ENCODE data around the gene MPZL1. TPM values are rescaled to one million over a fixed set of nuclear protein-coding genes. Genes with fewer than 3 reads are reported as not detected.
"Not testable (repeated sequence)": the region's sequence is repeated elsewhere in the genome, so short reads cannot be mapped to it uniquely, and the experiment has no call there.

Gene MPZL1
- total and polyA plus RNA-seq, 5 donors, result 20.4 to 73.7 (median 58.5) TPM

DNA sequence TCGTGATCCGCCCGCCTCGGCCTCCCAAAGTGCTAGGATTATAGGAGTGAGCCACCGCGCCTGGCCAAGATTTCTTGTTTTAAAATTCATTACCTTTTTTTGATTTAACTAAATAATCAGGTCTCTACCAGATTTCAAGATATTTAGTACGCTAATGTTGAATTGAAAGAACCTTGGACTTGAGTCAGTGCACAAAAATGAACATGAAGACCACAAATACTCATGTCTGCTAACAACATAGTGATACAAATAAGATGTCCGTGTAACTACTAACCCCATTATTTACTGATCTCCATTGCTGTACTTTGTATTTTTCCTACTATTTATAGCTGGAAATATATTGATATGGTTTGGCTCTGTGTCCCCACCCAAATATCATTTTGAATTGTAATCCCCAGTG is 16.4 kb downstream of the MPZL1 start:
- intact Hi-C loops (cut with DNase I), result no loop called here
- DNase-seq, result no peak
- Histone ChIP-seq H3K4me1 (ENCODE audit: control insufficient read depth, insufficient read depth, low read length) (peaks cover 4% of the 10 kb centered on the region), H3K4me3 (ENCODE audit: low read length) (no peak overlapping the region), H3K27me3 (ENCODE audit: control insufficient read depth, insufficient read depth) (no peaks in the 10 kb centered on the region), H3K9me3 (ENCODE audit: control insufficient read depth, low read length) (no peaks in the 10 kb centered on the region), H3K27ac (ENCODE audit: low read length) (no peak overlapping the region)
- ATAC-seq, result no peak
- 99% methylated on average over 8 of the region's 8 CpGs for WGBS

DNA sequence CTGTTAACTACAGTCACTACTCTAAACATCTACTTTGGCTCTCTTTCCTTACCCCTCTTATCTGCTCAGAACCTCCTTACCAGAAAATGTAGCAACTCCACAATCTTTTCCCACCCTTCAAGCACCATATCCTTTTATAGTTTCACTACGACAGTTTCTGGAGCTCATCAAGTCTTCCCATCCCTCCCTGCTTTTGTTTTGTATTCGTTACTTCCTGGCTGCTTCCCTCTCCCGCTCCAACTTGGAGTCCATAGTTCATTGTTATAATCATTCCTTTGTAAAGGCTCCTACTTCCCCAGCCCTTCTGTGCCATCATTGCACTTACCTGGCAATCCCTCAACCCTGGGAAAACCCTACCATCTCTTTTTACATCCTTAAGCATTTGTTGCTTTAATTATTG is 18.0 kb downstream of the MPZL1 start:
- WGBS, result 42% methylated on average over 3 of the region's 3 CpGs

DNA sequence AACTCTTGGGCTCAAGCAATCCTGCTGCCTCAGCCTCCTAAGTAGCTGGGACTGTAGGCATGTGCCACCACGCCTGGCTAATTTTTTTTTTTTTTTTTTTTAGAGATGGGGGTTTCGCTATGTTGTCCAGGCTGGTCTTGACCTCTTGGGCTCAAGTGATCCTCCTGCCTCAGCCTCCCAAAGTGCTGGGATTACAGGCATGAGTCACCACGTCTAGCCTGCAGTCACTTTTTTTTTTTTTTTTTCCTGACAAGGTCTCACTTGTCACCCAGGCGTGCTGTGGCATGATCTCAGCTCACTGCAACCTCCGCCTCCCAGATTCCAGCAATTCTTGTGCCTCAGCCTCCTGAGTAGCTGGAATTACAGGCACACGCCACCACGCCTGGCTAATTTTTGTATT is 19.3 kb downstream of the MPZL1 start:
- H3K4me1 ChIP-seq (ENCODE audit: control insufficient read depth, insufficient read depth, low read length); H3K27ac ChIP-seq (ENCODE audit: low read length); ATAC-seq; H3K9me3 ChIP-seq (ENCODE audit: control insufficient read depth, low read length); DNase-seq; H3K4me3 ChIP-seq (ENCODE audit: low read length); intact Hi-C loops (cut with DNase I); H3K27me3 ChIP-seq (ENCODE audit: control insufficient read depth, insufficient read depth): not testable (repeated sequence)
- WGBS, result 97% methylated on average over 7 of the region's 7 CpGs

More for the DNA sequence above, 18.0 kb downstream of the MPZL1 start:
- intact Hi-C loops (cut with DNase I), result no loop called here
- Histone ChIP-seq H3K9me3 (ENCODE audit: control insufficient read depth, low read length) (no peaks in the 10 kb centered on the region), H3K4me3 (ENCODE audit: low read length) (no peak overlapping the region), H3K4me1 (ENCODE audit: control insufficient read depth, insufficient read depth, low read length) (peaks cover 4% of the 10 kb centered on the region), H3K27me3 (ENCODE audit: control insufficient read depth, insufficient read depth) (no peaks in the 10 kb centered on the region), H3K27ac (ENCODE audit: low read length) (no peak overlapping the region)
- DNase-seq (no peak), ATAC-seq (no peak)

DNA sequence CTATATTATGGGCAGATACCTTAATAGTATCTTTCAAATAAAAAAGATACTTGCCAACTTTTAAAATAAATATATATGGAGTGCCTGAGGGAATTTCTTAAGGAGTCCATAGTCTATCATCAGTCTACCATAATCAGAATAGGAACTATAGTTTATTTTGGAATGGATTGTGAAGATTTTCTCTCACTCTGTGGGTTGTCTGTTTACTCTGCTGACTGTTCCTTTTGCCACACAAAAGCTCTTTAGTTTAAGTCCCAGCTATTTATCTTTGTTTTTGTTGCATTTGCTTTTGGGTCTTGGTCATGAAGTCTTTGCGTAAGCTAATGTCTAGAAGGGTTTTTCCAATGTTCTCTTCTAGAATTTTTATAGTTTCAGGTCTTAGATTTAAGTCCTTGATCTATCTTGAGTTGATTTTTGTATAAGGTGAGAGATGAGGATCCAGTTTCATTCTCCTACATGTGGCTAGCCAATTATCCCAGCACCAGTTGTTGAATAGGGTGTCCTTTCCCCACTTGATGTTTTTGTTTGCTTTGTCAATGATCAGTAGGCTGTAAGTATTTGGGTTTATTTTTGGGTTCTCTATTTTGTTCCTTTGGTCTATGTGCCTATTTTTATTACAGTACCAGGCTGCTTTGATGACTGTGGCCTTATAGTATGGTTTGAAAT is 20.7 kb downstream of the MPZL1 start:
- H3K27ac ChIP-seq (ENCODE audit: low read length); H3K9me3 ChIP-seq (ENCODE audit: control insufficient read depth, low read length); H3K4me1 ChIP-seq (ENCODE audit: control insufficient read depth, insufficient read depth, low read length); H3K4me3 ChIP-seq (ENCODE audit: low read length); H3K27me3 ChIP-seq (ENCODE audit: control insufficient read depth, insufficient read depth); intact Hi-C loops (cut with DNase I); DNase-seq; ATAC-seq: not testable (repeated sequence)
- 66% methylated on average over 1 of the region's 1 CpG for WGBS

DNA sequence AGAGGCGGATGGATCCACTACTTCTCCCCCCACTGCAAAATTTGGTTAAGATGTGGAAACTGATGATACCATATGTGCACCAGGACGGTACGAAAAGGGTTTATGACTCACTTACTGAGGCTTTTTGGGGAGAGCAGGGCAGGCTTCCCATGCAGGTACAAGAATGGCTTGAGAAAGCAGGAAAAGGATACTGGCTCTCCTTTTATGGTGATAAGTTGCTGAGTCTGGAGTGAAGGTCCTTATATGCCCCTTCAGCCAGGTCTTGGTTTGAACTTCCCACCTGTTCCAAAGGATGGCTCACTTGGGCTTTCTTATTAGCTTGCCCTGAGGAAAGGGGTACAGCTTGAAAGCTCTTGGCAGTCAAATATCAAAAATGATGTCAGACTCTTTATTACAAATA is 23.1 kb downstream of the MPZL1 start:
- peaks cover 5% of the 10 kb centered on the region for H3K4me1 ChIP-seq (ENCODE audit: control insufficient read depth, insufficient read depth, low read length)

DNA sequence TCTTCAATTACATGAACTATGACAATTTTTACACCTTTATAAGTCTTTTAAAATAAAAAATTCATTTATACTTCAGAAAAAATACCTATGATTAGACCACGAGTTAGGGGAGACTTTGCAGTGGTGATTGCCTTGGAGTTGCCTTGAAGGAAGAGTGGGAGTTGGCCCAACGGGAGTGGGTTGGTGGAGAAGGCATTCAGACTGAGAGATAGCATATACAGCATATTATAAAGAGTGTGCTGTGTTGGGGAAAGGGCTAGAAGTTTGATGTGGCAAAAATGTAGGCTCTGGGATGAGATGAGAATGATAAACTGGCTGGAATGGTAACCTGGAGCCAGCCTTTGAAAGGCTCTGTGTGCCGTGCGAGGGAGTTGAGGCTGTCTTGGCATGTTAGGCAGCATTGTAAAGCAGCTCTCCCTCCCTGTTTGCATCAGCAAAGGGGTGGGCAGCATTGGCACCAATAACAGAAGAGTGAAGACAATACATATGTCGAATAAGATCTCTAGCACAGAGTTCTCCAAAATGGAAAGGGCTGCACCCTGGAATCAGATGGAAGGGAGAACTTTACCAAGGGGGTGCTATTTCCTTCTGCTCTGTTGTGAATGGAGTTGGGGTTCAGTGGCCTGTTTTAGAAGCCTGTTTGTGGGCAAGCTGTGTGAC is 24.4 kb downstream of the MPZL1 start:
- 73% methylated on average over 5 of the region's 5 CpGs for WGBS

More for the DNA sequence above, 23.1 kb downstream of the MPZL1 start:
- intact Hi-C loops (cut with DNase I), result no loop called here
- DNase-seq, result no peak
- no peak overlapping the region for H3K4me3 ChIP-seq (ENCODE audit: low read length)
- H3K9me3 ChIP-seq (ENCODE audit: control insufficient read depth, low read length), result no peaks in the 10 kb centered on the region
- 94% methylated on average over 3 of the region's 3 CpGs for WGBS
- ATAC-seq, result no peak
- no peak overlapping the region for H3K27ac ChIP-seq (ENCODE audit: low read length)
- no peaks in the 10 kb centered on the region for H3K27me3 ChIP-seq (ENCODE audit: control insufficient read depth, insufficient read depth)

DNA sequence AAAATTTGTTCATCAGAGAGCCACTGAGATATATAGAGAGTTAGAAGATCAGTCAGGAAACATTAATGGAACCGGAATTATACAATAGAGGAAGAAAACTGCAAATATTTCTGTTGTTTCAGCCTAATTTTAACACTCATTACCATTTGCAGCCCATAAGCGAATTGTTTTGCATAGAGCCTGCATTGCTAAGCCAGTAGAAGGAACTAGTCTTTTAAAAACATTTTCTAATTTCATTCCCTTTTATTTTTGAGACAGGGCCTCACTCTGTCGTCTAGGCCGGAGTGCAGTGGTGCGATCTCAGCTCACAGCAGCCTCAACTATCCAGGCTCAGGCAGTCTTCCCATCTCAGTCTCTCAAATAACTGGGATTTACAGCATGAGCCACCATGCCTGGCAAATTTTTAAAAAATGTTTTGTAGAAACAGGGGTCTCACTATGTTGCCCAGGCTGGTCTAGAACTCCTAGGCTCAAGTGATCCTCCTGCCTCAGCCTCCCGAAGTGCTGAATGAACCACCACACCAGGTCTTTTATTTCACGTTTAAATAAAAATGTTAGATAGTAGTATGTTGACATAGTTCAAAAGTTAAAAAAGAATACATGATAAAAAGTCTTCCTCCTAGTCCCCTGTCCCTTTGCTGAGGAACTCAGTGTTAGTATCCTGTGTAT is 25.3 kb downstream of the MPZL1 start:
- H3K4me3 ChIP-seq (ENCODE audit: low read length), result no peak overlapping the region
- DNase-seq (no peak), ATAC-seq (no peak)
- no peak overlapping the region for H3K27ac ChIP-seq (ENCODE audit: low read length)
- H3K27me3 ChIP-seq (ENCODE audit: control insufficient read depth, insufficient read depth), result no peaks in the 10 kb centered on the region
- intact Hi-C loops (cut with DNase I), result no loop called here
- no peaks in the 10 kb centered on the region for H3K9me3 ChIP-seq (ENCODE audit: control insufficient read depth, low read length)
- peaks cover 3% of the 10 kb centered on the region for H3K4me1 ChIP-seq (ENCODE audit: control insufficient read depth, insufficient read depth, low read length)
- WGBS, result 85% methylated on average over 7 of the region's 7 CpGs

More for the DNA sequence above, 24.4 kb downstream of the MPZL1 start:
- intact Hi-C loops (cut with DNase I), result no loop called here
- ATAC-seq, result no peak
- Histone ChIP-seq H3K27me3 (ENCODE audit: control insufficient read depth, insufficient read depth) (no peaks in the 10 kb centered on the region), H3K4me1 (ENCODE audit: control insufficient read depth, insufficient read depth, low read length) (peaks cover 5% of the 10 kb centered on the region), H3K27ac (ENCODE audit: low read length) (no peak overlapping the region), H3K9me3 (ENCODE audit: control insufficient read depth, low read length) (no peaks in the 10 kb centered on the region), H3K4me3 (ENCODE audit: low read length) (no peak overlapping the region)
- DNase-seq, result no peak

DNA sequence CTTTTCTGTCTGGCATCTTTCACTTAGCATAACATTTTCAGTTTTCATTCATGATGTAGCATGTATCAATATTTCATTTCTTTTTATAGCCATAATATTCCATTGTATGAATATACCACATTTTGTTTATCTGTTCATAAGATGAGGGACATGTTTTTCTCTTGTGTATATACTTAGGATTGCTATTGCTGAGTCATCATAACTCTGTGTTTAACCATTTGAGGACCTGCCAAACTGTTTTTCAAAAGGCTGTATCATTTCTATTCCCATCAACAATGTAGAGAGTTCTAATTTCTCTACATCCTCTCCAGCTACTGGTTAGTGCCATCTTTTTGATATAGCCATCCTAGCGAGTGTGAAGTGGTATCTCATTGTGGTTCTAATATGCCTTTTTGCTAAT is 26.2 kb downstream of the MPZL1 start:
- H3K4me3 ChIP-seq (ENCODE audit: low read length), result no peak overlapping the region
- peaks cover 5% of the 10 kb centered on the region for H3K4me1 ChIP-seq (ENCODE audit: control insufficient read depth, insufficient read depth, low read length)
- WGBS, result 97% methylated on average over 1 of the region's 1 CpG

DNA sequence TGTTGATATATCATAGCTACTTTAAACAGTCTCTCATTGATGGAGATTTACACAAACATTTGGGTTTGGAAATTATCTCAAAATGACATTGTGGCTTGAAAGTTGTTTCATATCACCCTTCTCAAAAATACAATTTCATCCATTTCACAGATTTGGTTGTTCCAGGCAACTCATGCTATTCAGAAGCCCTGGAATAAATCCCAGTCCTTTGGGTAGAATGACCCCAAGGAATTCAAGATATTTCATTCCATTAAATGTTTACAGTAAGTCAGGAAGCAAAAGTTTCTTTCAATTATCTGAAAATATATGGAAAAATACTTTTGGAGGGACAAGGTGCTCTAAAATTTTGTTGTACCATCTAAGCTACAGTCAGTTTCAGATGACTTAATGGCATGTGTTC is 27.1 kb downstream of the MPZL1 start:
- H3K27me3 ChIP-seq (ENCODE audit: control insufficient read depth, insufficient read depth), result no peaks in the 10 kb centered on the region
- no peak overlapping the region for H3K27ac ChIP-seq (ENCODE audit: low read length)
- peaks cover 7% of the 10 kb centered on the region for H3K4me1 ChIP-seq (ENCODE audit: control insufficient read depth, insufficient read depth, low read length)
- ATAC-seq, result no peak
- intact Hi-C loops (cut with DNase I), result no loop called here
- H3K4me3 ChIP-seq (ENCODE audit: low read length), result no peak overlapping the region
- DNase-seq, result no peak
- no peaks in the 10 kb centered on the region for H3K9me3 ChIP-seq (ENCODE audit: control insufficient read depth, low read length)

More for the DNA sequence above, 26.2 kb downstream of the MPZL1 start:
- ATAC-seq, result no peak
- Histone ChIP-seq H3K27me3 (ENCODE audit: control insufficient read depth, insufficient read depth) (no peaks in the 10 kb centered on the region), H3K9me3 (ENCODE audit: control insufficient read depth, low read length) (no peaks in the 10 kb centered on the region), H3K27ac (ENCODE audit: low read length) (no peak overlapping the region)
- no peak for DNase-seq
- intact Hi-C loops (cut with DNase I), result no loop called here

DNA sequence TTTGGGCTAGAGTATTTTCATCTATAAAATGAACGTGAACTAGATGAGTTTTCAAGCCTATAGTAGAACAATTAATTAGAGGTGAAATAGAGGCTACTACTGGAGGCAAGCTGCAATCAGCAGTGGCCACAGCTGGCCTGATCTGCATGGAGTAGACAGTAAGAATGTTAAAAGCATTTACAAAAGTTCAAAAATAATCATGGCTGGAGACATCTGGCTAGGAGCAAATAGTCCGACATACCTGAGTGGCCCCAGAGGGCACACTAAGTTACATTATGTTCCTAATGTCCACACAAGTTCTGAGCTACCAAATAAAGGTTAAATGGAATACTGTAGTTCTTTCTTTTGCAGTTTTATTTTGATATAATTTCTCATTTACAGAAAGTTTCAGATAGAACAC is 28.0 kb downstream of the MPZL1 start:
- 78% methylated on average over 2 of the region's 2 CpGs for WGBS
- intact Hi-C loops (cut with DNase I), result no loop called here
- Histone ChIP-seq H3K4me3 (ENCODE audit: low read length) (no peak overlapping the region), H3K27me3 (ENCODE audit: control insufficient read depth, insufficient read depth) (no peaks in the 10 kb centered on the region), H3K27ac (ENCODE audit: low read length) (no peak overlapping the region), H3K4me1 (ENCODE audit: control insufficient read depth, insufficient read depth, low read length) (peaks cover 7% of the 10 kb centered on the region), H3K9me3 (ENCODE audit: control insufficient read depth, low read length) (no peaks in the 10 kb centered on the region)
- DNase-seq (no peak), ATAC-seq (no peak)

DNA sequence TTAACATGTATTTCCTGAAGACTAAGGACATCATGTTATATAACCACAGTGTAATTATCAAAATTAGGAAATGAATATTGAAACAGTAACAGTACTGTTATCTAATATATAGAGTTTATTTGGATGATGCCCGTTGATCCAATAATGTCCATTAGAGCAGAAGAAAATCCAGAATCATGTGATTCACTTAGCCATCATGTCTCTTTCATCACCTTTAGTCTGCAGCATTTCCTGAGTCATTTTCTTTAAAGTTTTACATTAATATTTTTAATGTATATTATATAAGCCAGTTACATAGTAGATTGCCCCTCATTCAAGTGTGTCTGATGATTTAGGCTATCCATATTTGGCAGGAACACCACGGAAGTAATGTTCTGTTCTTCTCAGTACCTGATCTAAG is 28.9 kb downstream of the MPZL1 start:
- Histone ChIP-seq H3K27ac (ENCODE audit: low read length) (no peak overlapping the region), H3K9me3 (ENCODE audit: control insufficient read depth, low read length) (no peaks in the 10 kb centered on the region), H3K4me3 (ENCODE audit: low read length) (no peak overlapping the region), H3K27me3 (ENCODE audit: control insufficient read depth, insufficient read depth) (no peaks in the 10 kb centered on the region), H3K4me1 (ENCODE audit: control insufficient read depth, insufficient read depth, low read length) (peaks cover 4% of the 10 kb centered on the region)
- no peak for DNase-seq
- intact Hi-C loops (cut with DNase I), result no loop called here
- WGBS, result 94% methylated on average over 2 of the region's 2 CpGs
- ATAC-seq, result no peak

All from right cardiac atrium (tissue), 5 donors.